ENCODE measurements around the gene VIPR2.
"Not testable (repeated sequence)": the region's sequence is repeated elsewhere in the genome, so short reads cannot be mapped to it uniquely, and the experiment has no call there.

Gene VIPR2

GRCh38 chr7:159136846-159137245, 7.8 kb downstream of the VIPR2 start:
- DNase-seq, result no peak

GRCh38 chr7:159136442-159136841, 8.2 kb downstream of the VIPR2 start:
- no peak for DNase-seq

- DNase-seq, result no peak
Measured at GRCh38 chr7:159136013-159136412, 8.7 kb downstream of the VIPR2 start.

DNA sequence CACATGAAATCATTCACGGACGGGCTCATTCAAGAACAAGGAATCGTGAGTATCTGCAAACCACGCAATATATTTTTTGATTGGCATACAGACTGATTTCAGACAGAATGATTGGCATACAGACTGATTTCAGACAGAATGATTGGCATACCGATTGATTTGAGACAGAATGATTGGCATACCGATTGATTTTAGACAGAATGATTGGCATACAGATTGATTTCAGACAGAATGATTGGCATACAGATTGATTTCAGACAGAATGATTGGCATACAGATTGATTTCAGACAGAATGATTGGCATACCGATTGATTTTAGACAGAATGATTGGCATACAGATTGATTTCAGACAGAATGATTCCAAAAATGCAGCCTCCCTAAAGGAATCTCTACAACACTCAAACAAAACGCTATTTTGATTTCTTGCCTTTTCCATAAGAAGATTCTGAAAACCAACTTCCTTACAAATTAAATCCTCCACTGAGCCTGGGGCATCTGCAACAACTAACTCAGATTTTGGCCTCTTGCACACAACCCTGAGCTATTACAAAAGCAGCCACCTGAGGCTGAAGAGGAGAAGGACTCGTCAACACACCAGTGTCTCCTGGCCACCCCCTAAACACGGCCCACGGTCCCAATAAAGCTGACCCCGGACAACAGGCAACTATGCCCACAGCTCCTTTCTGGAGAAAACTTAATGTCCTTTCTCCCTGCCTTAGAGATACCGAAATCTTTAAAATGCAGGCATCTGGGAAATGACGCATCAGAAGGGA, 11.8 kb downstream of the VIPR2 start:
- not testable (repeated sequence) for DNase-seq

DNA sequence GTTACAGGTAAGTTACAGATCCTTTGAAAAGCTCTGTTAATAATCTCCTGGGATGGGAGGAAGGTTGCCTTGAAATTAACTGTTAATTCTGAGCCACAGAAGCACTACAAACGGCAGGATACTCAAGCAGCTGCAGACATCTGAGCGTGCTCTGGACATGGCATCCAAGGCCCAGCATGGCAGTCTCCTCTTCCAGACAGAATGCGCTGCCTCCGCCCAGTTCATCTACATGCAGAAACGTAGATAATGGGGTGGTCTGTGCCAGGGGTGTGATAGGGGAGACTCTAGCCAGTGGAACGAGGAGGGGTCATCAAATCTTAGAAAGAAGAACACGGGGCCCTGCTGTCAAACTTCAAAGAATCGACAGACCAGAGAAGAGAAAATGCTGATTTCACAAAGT, 13.8 kb downstream of the VIPR2 start:
- no peak for DNase-seq

DNA sequence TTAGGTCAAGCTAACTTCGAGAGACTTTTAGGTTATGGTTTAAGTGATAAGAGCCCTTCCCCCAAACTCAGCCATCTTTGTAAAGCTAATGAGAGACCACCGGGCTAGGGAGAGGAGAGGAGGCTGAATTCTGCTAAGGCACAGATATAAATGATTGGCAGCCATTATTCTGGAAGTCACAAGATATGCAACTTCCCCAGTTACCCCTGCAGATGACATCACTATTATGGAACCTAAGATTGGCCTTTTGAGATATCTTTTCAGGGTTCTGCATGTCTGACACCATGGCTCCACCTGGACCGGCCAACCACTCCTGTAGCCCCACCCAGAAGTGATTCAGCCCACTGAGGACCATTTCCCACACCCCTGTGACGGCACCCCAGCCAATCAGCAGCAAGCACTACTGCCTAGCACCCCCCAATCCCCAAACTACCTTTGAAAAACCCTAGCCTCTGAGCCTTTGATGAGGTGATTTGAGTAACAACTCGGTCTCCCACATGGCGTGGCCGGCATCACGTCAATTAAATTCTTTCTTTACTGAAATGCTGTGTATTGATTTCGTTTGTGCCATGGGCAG, 14.4 kb downstream of the VIPR2 start:
- DNase-seq, result no peak

GRCh38 chr7:159128767-159129166, 15.9 kb downstream of the VIPR2 start:
- no peak for DNase-seq

DNA sequence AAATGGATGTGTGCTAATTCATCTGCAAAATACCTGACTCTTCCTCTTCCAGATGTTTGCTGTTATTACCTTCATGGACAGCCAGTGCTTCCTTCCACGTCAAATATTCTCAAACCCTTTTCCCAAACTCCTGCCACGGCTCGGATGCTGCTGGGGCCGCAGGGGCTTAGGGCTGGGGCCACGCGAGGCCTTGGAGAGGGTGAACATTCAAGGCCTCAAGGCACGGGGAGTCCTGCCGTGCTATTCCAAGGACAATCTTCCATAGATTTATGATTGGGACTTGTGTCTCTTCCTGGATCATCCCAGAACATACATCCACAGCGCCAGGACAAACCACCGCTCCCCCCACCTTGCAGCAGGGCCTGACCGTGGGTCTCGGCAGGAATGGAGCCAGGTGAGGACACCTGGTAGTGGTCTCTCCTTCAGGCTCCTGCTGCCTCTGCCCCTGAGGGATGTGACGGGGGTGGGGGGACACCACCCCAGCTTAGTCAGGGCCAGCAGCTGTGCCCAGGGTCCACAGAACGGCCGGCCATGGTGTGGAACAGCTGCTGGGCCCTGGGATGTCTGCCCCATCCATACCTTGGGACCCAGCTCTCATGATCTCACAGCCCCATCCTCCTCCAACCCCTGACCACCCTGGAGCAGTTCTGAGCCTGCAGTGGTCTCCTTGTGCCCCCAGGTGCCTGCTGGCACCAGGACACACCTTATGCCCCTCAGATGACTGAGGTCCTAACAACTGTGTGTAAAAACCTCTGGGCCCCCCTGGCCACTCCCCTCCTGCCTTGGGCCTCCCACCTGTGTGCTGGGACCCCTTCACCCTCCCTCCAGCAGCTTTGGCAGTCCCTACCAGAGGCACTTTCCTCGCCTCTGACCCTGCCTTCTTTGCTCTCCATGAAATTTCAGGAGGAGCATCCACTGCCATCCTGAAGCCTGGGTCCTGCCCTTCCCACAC, 16.7 kb downstream of the VIPR2 start:
- DNase-seq, result no peak

- no peak for DNase-seq
Measured at GRCh38 chr7:159126311-159127260, 18.1 kb downstream of the VIPR2 start.

GRCh38 chr7:159125955-159126270, 18.8 kb downstream of the VIPR2 start:
- DNase-seq, result no peak

- no peak for DNase-seq
Measured at GRCh38 chr7:159125104-159125954, 19.3 kb downstream of the VIPR2 start.

GRCh38 chr7:159123793-159124192, 20.9 kb downstream of the VIPR2 start:
- DNase-seq, result not testable (repeated sequence)

DNA sequence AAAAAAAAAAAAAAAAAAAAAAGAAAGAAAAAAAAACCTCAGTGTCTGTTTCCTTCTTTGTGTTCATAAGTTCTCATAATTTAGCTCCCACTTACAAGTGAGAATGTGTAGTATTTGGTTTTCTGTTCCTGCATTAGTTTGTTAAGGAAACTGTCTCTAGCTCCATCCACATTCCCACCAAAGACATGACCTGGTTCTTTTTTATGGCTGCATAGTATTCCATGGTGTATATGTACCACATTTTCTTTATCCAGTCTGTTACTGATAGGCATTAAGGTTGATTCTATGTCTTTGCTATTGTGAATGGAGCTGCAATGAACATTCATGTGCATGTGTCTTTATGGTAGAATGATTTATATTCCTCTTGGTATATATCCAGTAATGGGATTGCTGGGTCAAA, 21.4 kb downstream of the VIPR2 start:
- DNase-seq, result not testable (repeated sequence)

- DNase-seq, result no peak
Measured at GRCh38 chr7:159122276-159122675, 22.4 kb downstream of the VIPR2 start.

- no peak for DNase-seq
Measured at GRCh38 chr7:159121476-159121875, 23.2 kb downstream of the VIPR2 start.

- DNase-seq, result no peak
Measured at GRCh38 chr7:159121068-159121467, 23.6 kb downstream of the VIPR2 start.

DNA sequence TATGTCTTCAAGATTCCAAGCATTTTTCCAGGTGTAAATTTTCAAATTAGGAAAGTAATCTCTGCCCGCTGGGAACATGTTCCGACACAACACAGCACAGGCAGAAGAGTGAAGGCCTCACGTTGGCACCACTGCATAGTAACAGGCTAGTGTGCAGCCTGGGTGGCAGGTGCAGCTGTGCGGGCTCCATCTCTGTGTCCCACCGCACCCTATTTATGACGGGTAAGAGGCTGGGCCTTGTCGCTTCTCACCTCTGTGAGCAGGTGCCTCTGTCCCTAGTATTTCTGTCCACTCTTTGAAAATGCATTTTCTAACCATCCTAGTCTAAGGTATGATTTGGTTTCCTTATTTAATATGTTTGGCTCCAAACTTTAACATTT, 24.1 kb downstream of the VIPR2 start:
- no peak for DNase-seq

DNA sequence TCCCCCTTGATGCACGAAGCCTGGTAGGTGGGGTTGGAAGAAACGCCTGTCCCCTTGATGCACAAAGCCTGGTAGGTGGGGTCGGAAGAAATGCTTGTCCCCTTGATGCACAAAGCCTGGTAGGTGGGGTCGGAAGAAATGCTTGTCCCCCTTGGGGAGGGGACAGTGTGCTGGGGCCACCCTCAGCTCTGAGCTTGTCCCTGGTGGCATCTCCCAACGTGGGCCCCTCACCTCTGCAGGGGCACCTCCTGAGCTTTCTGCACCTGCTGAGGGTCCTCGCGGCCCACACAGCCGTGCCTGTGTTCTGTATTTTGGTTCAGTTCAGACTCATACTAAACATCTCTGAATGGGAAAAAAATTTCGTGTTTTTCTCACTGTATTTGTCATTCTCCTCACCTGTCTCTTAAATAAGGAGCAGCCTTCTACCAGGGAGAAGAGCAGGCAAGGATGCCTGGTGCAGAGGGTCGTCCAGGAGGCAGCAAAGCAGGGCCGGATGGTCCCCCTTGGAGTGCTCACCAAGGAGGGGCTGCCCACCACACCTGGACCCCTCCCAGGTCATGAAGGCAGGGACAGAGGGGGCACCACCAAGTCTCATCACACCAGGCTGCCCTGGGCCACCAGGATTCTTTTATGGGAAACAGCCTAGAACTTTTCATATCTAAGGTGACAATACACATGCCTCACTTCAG, 24.7 kb downstream of the VIPR2 start:
- no peak for DNase-seq

DNA sequence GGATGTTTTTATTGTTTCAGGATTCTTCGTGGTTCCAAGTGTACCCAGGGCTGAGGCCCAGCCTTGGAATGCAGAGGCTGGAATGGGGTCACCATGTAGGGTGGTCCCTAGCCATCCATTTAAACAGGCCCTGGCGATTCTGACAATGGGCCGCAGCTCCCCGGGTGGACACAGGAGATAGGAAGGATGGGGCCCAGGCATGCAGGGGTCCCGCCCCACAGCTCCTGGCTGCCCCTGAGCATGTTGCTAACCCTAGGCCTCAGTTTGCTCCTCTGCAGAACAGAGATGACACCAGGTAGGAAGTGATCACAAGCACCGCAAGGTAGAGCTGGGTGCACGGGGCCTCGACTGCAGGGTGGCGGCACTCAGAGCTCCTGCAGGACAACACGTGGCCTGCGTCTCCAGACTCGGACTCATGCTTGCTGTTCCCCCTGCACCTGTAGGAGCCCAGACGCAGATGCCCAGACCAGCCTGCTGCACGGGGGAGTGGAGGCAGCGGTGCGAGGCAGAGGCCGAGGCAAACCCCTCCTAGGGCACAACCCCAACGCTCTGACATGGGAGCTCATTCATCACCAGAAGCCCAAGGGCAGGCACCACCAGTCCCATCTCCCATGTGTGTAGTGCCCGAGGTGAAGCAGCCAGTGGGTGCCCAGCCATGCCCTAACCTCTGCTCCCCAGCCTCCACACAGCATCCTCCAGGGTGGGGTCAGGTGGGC, 25.5 kb downstream of the VIPR2 start:
- DNase-seq, result no peak

- no peak for DNase-seq
Measured at GRCh38 chr7:159118623-159119022, 26.0 kb downstream of the VIPR2 start.

All from fibroblast of upper back skin (primary cell).